Osteoblast (primary cell): ENCODE results near the gene ZKSCAN7. TPM values are rescaled to one million over a fixed set of nuclear protein-coding genes. Genes with fewer than 3 reads are reported as not detected.
"Not testable (repeated sequence)": the region's sequence is repeated elsewhere in the genome, so short reads cannot be mapped to it uniquely, and the experiment has no call there.

Experiments
- DNase-seq: peaks from one replicate; pipeline ENCODE4 v3.0.0; 2011; ENCODE audit warnings: low spot score, mixed read lengths; ENCODE audit not compliant: insufficient read length; ENCODE audit errors: missing footprints
- H2AFZ ChIP-seq: 2 replicates; pipeline ENCODE4 v1.6.0; 2011; ENCODE audit warnings: mild to moderate bottlenecking, low read length
- H3K27ac ChIP-seq: 2 replicates; pipeline ENCODE4 v1.5.1; 2011; ENCODE audit warnings: mild to moderate bottlenecking, low read depth, low read length, moderate library complexity
- H3K27me3 ChIP-seq: 2 replicates; pipeline ENCODE4 v1.6.0; 2012; ENCODE audit warnings: mild to moderate bottlenecking, control low read depth, inconsistent platforms, low read length, moderate library complexity; ENCODE audit not compliant: insufficient read depth
- H3K36me3 ChIP-seq: 2 replicates; pipeline ENCODE4 v1.5.1; 2011; ENCODE audit warnings: mild to moderate bottlenecking, low read length, control low read depth, moderate library complexity; ENCODE audit not compliant: insufficient read depth
- H3K4me1 ChIP-seq: 2 replicates; pipeline ENCODE4 v1.5.1; 2011; ENCODE audit warnings: mild to moderate bottlenecking, low read length, control low read depth, moderate library complexity; ENCODE audit not compliant: insufficient read depth
- H3K4me2 ChIP-seq: 2 replicates; pipeline ENCODE4 v1.6.0; 2011; ENCODE audit warnings: mild to moderate bottlenecking, low read length; ENCODE audit not compliant: insufficient read depth
- H3K4me3 ChIP-seq: fragments of 200-600 bp; sonication (generic); 3 replicates; pipeline ENCODE4 v1.5.1; 2012; ENCODE audit warnings: mild to moderate bottlenecking, low read length, inconsistent platforms; ENCODE audit not compliant: insufficient read depth
- H3K79me2 ChIP-seq: 2 replicates; pipeline ENCODE4 v1.6.0; 2012; ENCODE audit warnings: mild to moderate bottlenecking, low read length, control low read depth, inconsistent platforms; ENCODE audit not compliant: insufficient read depth
- H3K9me3 ChIP-seq: 2 replicates; pipeline ENCODE4 v1.5.1; 2011; ENCODE audit warnings: low read depth, low read length, control low read depth
- H4K20me1 ChIP-seq: 2 replicates; pipeline ENCODE4 v1.6.0; 2012; ENCODE audit warnings: mild to moderate bottlenecking, low read length, control low read depth; ENCODE audit not compliant: insufficient read depth
- total RNA-seq: library from RNA; depleted of rRNA; stranded (reverse); fragments of >200 nt; gene quantifications from 2 replicates; pipeline ENCODE4 v1.2.3, GENCODE V29; 2012
- TF ChIP-seq, protein P1 (sequence below): IDR thresholded peaks from 2 replicates; pipeline ENCODE4 v1.5.1; 2011; ENCODE audit warnings: mild to moderate bottlenecking, low read depth, low read length, moderate library complexity; ENCODE audit errors: extremely low read depth

The ZKSCAN7 gene
- total RNA-seq, 1 donor: 9.8 TPM

DNA sequence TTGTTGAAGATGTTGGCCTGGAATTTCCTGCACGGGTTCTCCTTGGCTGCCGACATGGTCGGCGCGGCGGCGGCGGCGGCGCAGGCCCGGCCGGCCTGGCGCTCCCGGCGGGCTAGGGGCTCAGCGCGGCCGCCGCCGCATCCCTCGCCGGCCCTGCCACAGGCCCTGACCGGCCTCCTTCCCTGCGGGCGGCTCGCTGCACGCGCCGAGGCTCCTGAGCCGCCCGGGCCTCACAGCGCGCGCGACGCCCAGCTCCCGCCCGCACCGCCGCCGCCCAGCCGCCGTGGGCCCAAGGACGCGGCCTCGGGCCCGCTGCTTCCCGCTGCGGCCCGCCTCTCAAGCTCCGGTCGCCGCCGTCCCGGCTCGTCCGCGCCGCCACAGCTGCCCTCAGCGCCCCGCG, 26.0 kb downstream of the ZKSCAN7 start:
- H3K4me3 ChIP-seq, H3K4me2 ChIP-seq, H3K79me2 ChIP-seq, H3K27ac ChIP-seq, DNase-seq, H2AFZ ChIP-seq, H3K9me3 ChIP-seq, H3K36me3 ChIP-seq, H4K20me1 ChIP-seq, H3K27me3 ChIP-seq: not testable (repeated sequence)
- H3K4me1 ChIP-seq: peaks cover 16% of the 10 kb centered on the region

DNA sequence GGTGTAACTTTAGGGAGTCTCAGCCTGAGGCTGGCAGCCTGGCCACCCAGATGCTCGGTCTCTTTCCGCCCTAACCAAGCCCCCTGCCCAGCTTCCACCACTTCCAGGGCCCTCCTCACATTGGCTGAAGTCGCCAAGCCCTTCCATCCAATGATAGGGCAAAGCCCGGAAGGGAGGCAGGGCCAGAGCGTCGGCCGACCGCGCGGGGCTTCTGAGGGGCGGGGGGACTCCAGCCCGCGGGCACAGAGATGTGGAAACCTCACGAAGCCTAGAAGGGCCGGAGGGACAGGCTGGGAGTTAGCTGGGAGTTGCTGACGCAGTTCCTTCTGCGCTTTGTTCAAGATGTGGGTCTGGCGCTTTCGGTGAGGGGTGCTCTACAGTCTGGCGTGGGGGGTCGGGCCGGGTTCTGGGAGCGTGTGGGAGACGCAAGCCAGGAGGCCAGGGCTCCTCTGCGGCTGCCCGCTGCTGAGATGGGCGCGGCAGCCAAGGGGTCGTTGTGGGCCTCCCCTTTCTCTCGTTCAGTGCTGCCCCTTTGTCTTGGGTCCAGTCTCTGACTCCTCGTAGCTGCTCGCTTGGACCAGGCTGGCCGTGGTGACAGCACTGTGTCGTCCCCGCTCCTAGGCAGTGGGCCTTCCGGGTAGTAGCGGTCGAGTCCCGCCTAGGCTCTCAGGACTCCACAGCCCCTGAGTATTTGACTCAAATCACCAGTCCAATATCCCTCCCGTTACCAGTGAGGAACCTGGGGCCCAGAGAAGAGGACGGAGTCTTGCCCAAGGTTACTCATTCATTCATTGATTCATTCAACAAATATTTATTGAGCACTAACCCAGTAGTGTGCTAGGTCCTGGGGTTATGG, 29.9 kb downstream of the ZKSCAN7 start, which contains the start of gene ZNF660:
Gene ZNF660, plus strand, starts transcription at position 319 of the 856 bp plus-strand sequence. CDS start 9,230 bp downstream, outside the sequence.
- Histone ChIP-seq H3K79me2 (no peaks in the 10 kb centered on the region), H3K4me2 (peak within 1 kb of the TSS; percentile 94), H3K27me3 (no peaks in the 10 kb centered on the region), H3K36me3 (no peaks in the 10 kb centered on the region), H3K4me3 (peak within 1 kb of the TSS; percentile 86), H2AFZ (peak within 1 kb of the TSS; percentile 98), H3K4me1 (peaks cover 16% of the 10 kb centered on the region), H3K9me3 (no peaks in the 10 kb centered on the region), H3K27ac (peak within 1 kb of the TSS; percentile 79), H4K20me1 (no peaks in the 10 kb centered on the region)
- TF ChIP-seq, protein P1, sequence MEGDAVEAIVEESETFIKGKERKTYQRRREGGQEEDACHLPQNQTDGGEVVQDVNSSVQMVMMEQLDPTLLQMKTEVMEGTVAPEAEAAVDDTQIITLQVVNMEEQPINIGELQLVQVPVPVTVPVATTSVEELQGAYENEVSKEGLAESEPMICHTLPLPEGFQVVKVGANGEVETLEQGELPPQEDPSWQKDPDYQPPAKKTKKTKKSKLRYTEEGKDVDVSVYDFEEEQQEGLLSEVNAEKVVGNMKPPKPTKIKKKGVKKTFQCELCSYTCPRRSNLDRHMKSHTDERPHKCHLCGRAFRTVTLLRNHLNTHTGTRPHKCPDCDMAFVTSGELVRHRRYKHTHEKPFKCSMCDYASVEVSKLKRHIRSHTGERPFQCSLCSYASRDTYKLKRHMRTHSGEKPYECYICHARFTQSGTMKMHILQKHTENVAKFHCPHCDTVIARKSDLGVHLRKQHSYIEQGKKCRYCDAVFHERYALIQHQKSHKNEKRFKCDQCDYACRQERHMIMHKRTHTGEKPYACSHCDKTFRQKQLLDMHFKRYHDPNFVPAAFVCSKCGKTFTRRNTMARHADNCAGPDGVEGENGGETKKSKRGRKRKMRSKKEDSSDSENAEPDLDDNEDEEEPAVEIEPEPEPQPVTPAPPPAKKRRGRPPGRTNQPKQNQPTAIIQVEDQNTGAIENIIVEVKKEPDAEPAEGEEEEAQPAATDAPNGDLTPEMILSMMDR: no peak
- peak; percentile 96 for DNase-seq

DNA sequence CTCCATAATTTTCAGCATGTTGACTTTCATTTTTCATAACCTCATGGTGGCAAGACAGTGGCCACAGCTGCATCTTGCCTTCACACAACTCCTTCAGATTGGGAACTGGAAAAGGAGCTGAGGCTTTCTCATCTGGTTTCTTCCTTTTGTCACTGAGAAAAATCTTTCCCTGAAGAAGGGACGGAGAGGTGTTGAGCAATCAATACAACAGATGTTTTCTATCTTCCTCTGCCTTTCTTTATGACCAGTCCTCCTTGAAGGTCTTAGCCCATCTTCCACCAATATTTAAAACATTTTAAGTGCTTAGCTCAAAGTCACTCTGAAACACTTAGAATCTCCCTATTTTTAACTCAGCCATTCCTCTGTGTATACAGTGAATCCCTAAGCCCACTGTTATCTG, 41.6 kb downstream of the ZKSCAN7 start:
- H3K36me3 ChIP-seq: peaks cover 9% of the 10 kb centered on the region
- no peaks in the 10 kb centered on the region for H3K27me3 ChIP-seq
- no peak overlapping the region for H3K27ac ChIP-seq
- no peaks in the 10 kb centered on the region for H4K20me1 ChIP-seq
- DNase-seq: no peak
- H3K4me3 ChIP-seq: no peak overlapping the region
- H3K4me2 ChIP-seq: no peak overlapping the region
- no peaks in the 10 kb centered on the region for H3K79me2 ChIP-seq
- H3K9me3 ChIP-seq: peaks cover 30% of the 10 kb centered on the region
- H3K4me1 ChIP-seq: no peaks in the 10 kb centered on the region
- H2AFZ ChIP-seq: no peak overlapping the region
- TF ChIP-seq, protein P1: no peak

DNA sequence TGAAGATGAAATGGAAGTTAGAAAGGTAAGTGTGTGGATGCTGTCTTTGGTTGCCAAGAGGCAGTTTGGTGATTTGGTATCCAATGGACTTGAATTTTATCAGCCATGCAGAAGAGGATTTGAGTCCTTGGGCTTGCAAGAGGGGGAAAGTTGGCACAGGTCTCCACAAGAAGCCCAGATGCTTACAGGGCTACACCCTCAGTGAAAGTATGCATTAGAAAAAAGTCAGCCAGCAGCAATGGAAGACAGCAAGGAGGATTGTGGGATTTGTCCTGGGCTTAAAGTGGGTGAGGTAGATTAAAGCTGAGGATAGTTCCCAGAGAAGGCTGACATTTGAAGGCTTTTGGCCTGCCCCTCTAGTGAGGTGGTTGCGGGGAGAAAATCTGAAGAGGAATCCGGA, 46.8 kb downstream of the ZKSCAN7 start:
- H3K4me1 ChIP-seq: no peaks in the 10 kb centered on the region
- H3K36me3 ChIP-seq: no peaks in the 10 kb centered on the region
- H3K4me3 ChIP-seq: no peak overlapping the region
- H2AFZ ChIP-seq: no peak overlapping the region
- H3K79me2 ChIP-seq: no peaks in the 10 kb centered on the region
- TF ChIP-seq, protein P1: no peak
- H4K20me1 ChIP-seq: no peaks in the 10 kb centered on the region
- no peak overlapping the region for H3K27ac ChIP-seq
- DNase-seq: no peak
- no peaks in the 10 kb centered on the region for H3K9me3 ChIP-seq
- H3K27me3 ChIP-seq: no peaks in the 10 kb centered on the region
- H3K4me2 ChIP-seq: no peak overlapping the region
